Stomach (tissue), 4 donors: ENCODE results near the gene DNAJC5G.

Experiments used
- CTCF ChIP-seq, 7 experiments: fragments of 450-650 bp in 4 of 7; fragments of 200-600 bp in 3 of 7; sonication (generic) in 3 of 7; IDR thresholded peaks; one replicate each; pipeline ENCODE4 v1.5.1; 2016 to 2019; ENCODE audit warnings: antibody characterized with exemption in 7 of 7, control low read depth in 2 of 7, mild to moderate bottlenecking in 1 of 7
- EP300 ChIP-seq: sonication (generic); formaldehyde crosslinking; IDR thresholded peaks from one replicate; pipeline ENCODE4 v1.6.1; 2017; ENCODE audit warnings: antibody characterized with exemption
- POLR2AphosphoS5 ChIP-seq, 3 donors: sonication (generic); formaldehyde crosslinking; IDR thresholded peaks; one replicate each; pipeline ENCODE4 v1.6.1; 2016; ENCODE audit warnings: antibody characterized with exemption in 3 of 3

- TF ChIP-seq POLR2AphosphoS5 (IDR thresholded peaks at IDR 0.05) (no peak), CTCF (IDR thresholded peaks at IDR 0.05) (no peak), EP300 (no peak)
Observed at GRCh38 chr2:27294928-27295327, 19.7 kb downstream of the DNAJC5G start.
